ENCODE data around the gene LIF. TPM values are rescaled to one million over a fixed set of nuclear protein-coding genes. Genes with fewer than 3 reads are reported as not detected.

The LIF gene
- total RNA-seq, 1 experiment from 2014 or later: 75.4 TPM

DNA sequence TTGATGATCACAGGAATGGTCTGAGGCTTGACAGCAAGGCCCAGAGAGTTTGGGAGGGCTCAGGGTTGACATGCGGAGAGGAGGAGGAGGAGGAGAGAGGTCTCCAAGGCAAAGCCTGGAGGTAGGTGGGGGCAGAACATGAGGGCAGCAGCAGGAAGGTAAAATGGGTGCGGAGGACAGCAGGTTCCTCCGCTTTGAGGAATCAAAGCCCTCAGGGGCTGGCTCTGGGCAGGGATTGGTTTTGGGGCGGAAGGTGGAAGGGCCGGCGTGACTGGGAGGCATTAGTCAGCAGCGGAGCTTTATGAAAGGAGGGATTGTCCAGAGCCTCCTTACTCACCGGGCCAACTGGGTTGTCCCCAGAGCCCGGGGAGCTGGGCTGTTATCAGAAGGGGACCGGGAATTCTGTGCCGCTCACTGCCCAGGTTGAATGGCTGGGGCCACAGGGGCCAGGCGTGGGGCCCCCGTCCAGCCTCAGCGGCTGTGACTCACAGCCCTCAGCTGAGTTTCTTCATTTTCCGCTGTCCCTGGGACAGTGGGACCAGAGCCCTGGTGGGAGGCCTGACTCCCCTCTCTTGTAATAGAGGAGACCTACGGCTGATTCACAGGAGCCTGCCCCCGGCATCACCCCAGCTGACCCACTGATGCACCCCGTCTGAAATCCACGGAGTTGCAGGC, 36.2 kb downstream of the LIF start:
- Histone ChIP-seq H3K79me2 (ENCODE audit: insufficient read depth, low read length) (no peaks in the 10 kb centered on the region), H3K36me3 (ENCODE audit: control insufficient read depth in 1 of 2, insufficient read depth in 2 of 2, low read length in 2 of 2) (no peaks in the 10 kb centered on the region), H3K4me1 (ENCODE audit: control insufficient read depth in 1 of 2, insufficient read depth in 2 of 2, low read length in 2 of 2) (peaks cover 82 to 99% of the 10 kb centered on the region in 2 experiments), H3K27me3 (ENCODE audit: insufficient read depth, low read length) (no peaks in the 10 kb centered on the region), H4K20me1 (ENCODE audit: insufficient read depth) (no peaks in the 10 kb centered on the region), H2AFZ (ENCODE audit: low read depth, low read length, poor library complexity, severe bottlenecking) (no peak overlapping the region), H3K9ac (ENCODE audit: low read length) (peak overlapping the region; percentile 80), H3K27ac (ENCODE audit: low read depth, low read length) (peak overlapping the region; percentile 96), H3K4me3 (replicated peaks in 1 of 2; ENCODE audit: low read depth in 1 of 2, low read length in 2 of 2) (peak overlapping the region; percentile 11 to 32; a peak in 3 of 4 replicates), H3K4me2 (ENCODE audit: low read length) (peak overlapping the region; percentile 64), H3K9me3 (ENCODE audit: control insufficient read depth in 1 of 2, insufficient read depth in 1 of 2, low read depth in 1 of 2, low read length in 2 of 2) (no peaks in the 10 kb centered on the region), H3K9me2 (ENCODE audit: insufficient read depth) (no peaks in the 10 kb centered on the region)
- TSS peak; percentile 85 for BruUV-seq (replicated peaks)
- ChIA-PET RAD21 (ENCODE audit: low non-redundant PET in 1 of 2, low total read pairs in 2 of 2, uncharacterized antibody in 2 of 2, unreplicated experiment in 2 of 2) (interaction anchor here in 1 of 2 experiments (1.0 kb wide), 1 partner anchor 40 kb away, joined by 5 read pairs; no protein-coding TSS in a partner anchor), POLR2A (interaction anchor here (0.8 to 7.5 kb wide), 19 partner anchors 8 to 103 kb away, joined by 3 to 61 read pairs (median 6); no protein-coding TSS in a partner anchor), CTCF (interaction anchor here (1.0 to 1.3 kb wide), 3 partner anchors 45 to 102 kb away, joined by 6 to 13 read pairs (median 8); no protein-coding TSS in a partner anchor)
- ATAC-seq: peak; percentile 73
- DNase-seq (ENCODE audit: low read depth, low spot score): peak; percentile 96
- intact Hi-C loops (cut with micrococcal nuclease): loop anchor here (1.0 kb wide), 1 partner anchor 43 kb away; no protein-coding TSS in a partner anchor
- no peak for TF ChIP-seq ZFX (IDR thresholded peaks at IDR 0.05)
- TF ChIP-seq ZNF274 (IDR thresholded peaks at IDR 0.05; ENCODE audit: low read depth, low read length): no peak
- TF ChIP-seq CBX3 (IDR thresholded peaks at IDR 0.05; ENCODE audit: low read depth): no peak
- no peak for TF ChIP-seq JUND (IDR thresholded peaks at IDR 0.05)
- TF ChIP-seq SIN3A (IDR thresholded peaks at IDR 0.05; ENCODE audit: low read depth): no peak
- TF ChIP-seq, protein P1, sequence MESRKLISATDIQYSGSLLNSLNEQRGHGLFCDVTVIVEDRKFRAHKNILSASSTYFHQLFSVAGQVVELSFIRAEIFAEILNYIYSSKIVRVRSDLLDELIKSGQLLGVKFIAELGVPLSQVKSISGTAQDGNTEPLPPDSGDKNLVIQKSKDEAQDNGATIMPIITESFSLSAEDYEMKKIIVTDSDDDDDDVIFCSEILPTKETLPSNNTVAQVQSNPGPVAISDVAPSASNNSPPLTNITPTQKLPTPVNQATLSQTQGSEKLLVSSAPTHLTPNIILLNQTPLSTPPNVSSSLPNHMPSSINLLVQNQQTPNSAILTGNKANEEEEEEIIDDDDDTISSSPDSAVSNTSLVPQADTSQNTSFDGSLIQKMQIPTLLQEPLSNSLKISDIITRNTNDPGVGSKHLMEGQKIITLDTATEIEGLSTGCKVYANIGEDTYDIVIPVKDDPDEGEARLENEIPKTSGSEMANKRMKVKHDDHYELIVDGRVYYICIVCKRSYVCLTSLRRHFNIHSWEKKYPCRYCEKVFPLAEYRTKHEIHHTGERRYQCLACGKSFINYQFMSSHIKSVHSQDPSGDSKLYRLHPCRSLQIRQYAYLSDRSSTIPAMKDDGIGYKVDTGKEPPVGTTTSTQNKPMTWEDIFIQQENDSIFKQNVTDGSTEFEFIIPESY (IDR thresholded peaks at IDR 0.05; ENCODE audit: extremely low read depth, insufficient replicate concordance, low read length): peak; percentile 41
- TF ChIP-seq, protein P2, sequence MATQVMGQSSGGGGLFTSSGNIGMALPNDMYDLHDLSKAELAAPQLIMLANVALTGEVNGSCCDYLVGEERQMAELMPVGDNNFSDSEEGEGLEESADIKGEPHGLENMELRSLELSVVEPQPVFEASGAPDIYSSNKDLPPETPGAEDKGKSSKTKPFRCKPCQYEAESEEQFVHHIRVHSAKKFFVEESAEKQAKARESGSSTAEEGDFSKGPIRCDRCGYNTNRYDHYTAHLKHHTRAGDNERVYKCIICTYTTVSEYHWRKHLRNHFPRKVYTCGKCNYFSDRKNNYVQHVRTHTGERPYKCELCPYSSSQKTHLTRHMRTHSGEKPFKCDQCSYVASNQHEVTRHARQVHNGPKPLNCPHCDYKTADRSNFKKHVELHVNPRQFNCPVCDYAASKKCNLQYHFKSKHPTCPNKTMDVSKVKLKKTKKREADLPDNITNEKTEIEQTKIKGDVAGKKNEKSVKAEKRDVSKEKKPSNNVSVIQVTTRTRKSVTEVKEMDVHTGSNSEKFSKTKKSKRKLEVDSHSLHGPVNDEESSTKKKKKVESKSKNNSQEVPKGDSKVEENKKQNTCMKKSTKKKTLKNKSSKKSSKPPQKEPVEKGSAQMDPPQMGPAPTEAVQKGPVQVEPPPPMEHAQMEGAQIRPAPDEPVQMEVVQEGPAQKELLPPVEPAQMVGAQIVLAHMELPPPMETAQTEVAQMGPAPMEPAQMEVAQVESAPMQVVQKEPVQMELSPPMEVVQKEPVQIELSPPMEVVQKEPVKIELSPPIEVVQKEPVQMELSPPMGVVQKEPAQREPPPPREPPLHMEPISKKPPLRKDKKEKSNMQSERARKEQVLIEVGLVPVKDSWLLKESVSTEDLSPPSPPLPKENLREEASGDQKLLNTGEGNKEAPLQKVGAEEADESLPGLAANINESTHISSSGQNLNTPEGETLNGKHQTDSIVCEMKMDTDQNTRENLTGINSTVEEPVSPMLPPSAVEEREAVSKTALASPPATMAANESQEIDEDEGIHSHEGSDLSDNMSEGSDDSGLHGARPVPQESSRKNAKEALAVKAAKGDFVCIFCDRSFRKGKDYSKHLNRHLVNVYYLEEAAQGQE (IDR thresholded peaks at IDR 0.05; ENCODE audit: low read depth): no peak
- peak; percentile 79 for TF ChIP-seq TCF7L2 (IDR thresholded peaks at IDR 0.05; ENCODE audit: borderline replicate concordance, extremely low read depth, insufficient read depth, insufficient read length)
- peak; percentile 9 for TF ChIP-seq YY1 (IDR thresholded peaks at IDR 0.05; ENCODE audit: extremely low read depth, insufficient replicate concordance, low read depth, low read length)
- peak; percentile 90 for TF ChIP-seq POLR2AphosphoS5 (IDR thresholded peaks at IDR 0.05; ENCODE audit: low read depth, low read length)
- TF ChIP-seq EZH2 (IDR thresholded peaks at IDR 0.05): no peak
